NCI-H2029 (cell line): ENCODE data around the gene ACAP3.
"Not testable (repeated sequence)": the region's sequence is repeated elsewhere in the genome, so short reads cannot be mapped to it uniquely, and the experiment has no call there.

Experiments
- DNase-seq: peaks from one replicate; lab custom pipeline; 2025; lab: John Stamatoyannopoulos, UW

The ACAP3 gene

DNA sequence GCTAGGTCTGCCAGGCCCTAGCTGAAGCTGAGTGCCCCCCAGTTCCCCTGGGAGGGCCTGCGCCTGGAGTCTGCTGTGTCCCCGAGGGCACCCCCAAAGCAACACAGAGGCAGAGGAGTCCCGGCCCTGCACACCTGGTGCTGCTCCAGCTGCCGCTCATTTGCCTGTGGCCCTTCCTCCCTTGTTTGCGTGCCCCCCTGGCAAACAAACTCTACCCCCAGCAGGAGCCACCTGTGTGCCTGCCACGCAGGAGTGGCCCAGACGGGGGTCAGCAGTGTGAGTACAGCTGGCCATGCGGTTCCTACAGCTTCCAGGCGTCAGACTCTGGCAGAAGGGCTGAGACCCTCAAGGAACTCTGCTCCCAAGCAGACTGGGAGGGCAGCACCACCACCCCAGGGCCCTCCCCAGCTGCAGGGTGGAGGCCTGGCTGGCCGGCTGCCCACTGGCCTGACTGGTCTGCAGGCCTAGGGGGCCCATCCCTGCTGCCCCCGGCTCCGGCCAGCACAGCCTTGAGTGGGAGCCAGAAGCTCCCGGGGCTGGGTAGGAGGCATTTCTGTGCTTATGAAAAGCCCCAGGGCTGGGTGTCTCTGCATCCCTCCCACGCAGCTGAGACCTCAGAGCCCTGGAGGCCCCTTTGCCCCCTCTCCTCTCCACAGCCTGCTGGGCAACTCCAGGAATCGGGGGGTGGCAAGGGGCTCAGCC lies 22.8 kb upstream of the ACAP3 start:
- no peak for DNase-seq

DNA sequence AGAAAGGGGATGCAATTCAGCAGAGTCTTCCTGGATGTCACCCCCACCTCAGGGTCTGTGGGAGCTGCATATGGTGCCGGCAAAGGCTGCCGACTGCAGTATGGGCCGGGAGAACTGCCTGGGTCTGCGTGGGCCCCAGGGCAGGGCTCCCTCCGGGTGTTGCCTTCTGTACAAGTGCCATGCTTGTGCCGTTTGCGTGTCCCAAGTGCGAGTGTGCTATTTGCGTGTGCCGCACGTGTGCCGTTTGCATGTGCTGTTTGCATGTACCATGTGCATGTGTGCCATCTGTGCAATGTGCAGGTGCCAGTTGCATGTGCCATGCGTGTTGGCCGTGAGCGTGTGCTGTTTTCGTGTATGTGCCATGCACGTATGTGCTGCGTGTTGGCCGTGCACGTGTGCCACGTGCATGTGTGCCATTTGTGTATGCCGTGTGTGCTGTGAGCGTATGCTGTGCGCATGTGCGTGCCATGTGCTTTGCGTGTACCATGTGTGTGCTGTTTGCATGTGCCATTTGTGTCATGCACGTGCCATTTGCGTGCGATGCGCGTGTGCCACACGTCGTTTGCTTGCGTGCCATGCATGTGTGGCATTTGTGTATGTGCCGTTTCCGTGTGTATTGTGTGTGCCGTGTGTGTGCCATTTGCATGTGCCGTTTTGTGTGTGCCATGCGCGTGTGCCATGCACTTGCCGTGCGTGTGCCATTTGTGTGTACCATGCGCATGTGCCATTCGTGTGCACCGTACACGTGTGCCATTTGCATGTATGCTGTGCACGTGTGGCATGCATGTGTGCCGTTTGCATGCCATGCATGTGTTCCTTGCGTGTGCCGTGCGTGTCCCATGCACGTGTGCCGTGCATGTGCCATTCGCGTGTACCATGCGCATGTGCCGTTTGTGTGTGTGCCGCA lies 21.8 kb upstream of the ACAP3 start:
- no peak for DNase-seq

DNA sequence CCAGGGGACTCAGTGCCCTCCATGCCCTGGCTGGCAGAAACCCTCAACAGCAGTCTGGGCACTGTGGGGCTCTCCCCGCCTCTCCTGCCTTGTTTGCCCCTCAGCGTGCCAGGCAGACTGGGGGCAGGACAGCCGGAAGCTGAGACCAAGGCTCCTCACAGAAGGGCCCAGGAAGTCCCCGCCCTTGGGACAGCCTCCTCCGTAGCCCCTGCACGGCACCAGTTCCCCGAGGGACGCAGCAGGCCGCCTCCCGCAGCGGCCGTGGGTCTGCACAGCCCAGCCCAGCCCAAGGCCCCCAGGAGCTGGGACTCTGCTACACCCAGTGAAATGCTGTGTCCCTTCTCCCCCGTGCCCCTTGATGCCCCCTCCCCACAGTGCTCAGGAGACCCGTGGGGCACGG lies 20.5 kb upstream of the ACAP3 start:
- no peak for DNase-seq

DNA sequence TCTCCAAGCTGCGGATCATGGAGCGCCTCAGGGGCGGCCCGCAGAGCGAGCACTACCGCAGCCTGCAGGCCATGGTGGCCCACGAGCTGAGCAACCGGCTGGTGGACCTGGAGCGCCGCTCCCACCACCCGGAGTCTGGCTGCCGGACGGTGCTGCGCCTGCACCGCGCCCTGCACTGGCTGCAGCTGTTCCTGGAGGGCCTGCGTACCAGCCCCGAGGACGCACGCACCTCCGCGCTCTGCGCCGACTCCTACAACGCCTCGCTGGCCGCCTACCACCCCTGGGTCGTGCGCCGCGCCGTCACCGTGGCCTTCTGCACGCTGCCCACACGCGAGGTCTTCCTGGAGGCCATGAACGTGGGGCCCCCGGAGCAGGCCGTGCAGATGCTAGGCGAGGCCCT lies 19.6 kb upstream of the ACAP3 start:
- DNase-seq, result no peak

DNA sequence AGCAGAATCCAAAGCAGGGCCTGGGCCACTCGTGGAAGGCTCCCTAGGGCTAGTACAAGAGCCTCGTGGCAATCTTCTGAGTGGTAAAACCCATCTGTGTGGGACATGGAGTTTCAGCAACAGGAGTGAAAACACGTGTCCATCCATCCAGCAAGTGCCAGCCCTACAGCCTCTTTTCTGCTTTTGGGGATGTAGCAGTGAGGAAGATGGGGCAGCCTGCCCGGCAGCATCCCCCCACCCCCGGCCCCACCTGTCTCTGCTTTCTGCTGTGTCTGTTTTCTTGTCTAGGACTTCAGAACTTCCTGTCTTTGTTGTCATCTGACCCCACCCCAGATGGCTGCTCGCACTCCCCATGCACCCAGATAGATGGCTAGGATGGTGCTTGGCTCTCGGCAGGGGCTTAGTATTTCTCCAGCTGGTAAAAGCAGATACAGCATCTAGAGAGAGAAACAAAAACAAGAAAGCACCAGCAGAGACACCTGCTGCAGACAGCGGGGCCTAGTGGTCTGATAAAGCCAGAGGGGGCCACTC lies 18.4 kb upstream of the ACAP3 start:
- no peak for DNase-seq

DNA sequence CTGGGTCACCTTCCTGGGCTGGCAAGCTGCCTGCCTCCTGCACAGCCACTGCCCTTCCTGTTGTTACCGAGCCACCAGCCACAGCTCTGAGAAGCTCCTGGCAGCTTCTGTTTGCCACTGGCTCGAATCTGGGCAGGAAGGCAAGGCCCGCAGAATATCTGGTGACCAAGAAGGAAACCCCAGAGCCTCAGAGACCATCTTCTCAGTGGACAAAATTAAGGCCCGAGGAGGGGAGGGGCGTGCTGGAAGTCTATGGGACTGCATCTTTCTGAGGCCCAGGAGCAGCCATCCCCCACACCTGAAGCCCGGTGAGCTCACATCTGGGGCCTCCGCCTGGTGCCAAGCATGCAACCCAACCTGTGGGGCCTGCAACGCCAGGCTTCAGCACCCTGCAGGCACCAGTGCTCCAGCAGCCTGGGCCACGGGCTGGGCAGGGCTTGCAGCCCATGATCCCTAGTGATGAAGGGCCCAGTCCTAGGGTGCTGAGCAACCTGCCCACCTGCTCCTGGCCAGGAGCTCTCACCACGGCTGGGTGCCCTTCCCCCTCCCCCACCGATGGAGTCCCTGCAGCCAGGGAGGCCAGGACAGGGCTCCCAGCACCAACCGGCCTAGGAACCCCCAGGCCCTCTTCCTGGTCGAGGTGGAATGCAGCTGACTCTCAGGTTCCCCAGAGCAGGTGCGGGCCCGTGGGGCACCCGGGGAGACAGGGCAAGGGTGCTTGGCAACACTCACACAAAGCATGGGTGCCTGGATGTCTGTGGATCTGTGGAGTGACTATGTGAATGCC lies 17.8 kb upstream of the ACAP3 start:
- no peak for DNase-seq

DNA sequence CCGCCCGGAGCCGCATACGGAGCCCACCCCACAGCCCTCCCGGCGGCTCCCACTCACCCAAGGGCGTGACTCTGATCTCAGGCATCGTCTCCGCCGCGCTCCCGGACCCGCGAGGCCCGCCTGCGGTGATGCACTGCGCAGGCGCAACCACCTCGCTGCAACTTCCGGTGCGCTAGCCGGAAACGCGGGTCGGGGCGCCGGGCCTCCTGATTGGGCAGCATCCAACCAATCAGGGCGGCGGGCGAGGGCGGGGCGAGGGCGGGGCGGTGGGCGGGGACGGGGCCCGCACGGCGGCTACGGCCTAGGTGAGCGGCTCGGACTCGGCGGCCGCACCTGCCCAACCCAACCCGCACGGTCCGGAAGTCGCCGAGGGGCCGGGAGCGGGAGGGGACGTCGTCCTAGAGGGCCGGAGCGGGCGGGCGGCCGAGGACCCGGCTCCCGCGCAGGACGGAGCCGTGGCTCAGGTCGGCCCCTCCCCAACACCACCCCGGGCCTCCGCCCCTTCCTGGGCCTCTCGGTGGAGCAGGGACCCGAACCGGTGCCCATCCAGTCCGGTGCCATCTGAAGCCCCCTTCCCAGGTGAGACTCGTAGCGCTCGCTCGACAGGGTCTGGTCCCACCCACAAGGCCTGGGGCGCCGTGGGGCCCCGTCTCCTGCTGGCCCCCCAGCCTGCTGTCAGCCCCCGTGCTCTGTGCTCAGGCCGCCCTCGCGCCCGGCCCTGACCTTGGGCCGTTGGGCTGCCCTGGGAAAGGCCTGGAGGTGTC lies 17.0 kb upstream of the ACAP3 start, which contains the start of the genes CPTP and INTS11:
CPTP (plus strand) TSS at position 279 of the 764 bp plus-strand sequence. CDS start 2,109 bp downstream, outside the sequence.
INTS11 (minus strand) TSS at position 137 of the 764 bp plus-strand sequence; CDS start at position 85, 52 bp downstream.
- DNase-seq, result peak; percentile 80

DNA sequence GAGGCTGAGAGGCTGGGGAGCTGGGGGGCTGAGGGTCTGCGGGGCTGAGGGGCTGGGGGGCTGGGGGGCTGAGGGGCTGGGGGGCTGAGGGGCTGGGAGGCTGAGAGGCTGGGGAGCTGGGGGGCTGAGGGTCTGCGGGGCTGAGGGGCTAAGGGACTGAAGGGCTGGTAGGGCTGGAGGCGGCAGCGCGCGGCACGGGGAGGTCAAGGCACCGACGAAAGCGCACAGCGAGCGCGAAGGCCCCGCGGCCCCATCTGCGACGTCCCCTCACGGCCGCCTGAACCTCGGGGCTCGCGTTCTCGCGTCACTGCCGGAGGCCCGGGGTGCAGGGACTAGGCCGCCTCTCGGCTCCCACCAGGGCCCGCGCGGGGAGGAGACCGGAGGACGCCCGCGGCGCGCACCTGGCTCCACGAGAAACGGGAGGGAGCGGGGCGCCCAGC lies 16.4 kb upstream of the ACAP3 start:
- no peak for DNase-seq

DNA sequence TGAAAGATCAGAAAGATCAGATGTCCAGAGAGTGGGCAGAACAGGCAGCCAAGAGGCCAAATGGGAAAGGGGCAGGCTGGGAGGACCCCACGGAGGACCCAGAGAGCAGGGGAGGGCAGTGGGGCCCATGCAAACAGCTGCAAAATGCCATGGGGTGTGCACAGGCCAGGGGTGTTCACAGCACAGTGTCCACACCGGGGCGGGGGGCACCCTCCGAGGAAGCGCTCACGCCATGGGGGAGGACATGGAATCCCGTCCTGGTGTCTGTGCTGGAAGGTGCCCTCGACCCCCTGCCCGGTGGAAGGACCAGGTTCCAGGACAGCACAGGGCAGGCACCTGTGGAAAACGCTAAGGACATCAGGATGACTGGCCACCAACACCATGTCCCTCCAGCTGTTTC lies 15.2 kb upstream of the ACAP3 start:
- no peak for DNase-seq

DNA sequence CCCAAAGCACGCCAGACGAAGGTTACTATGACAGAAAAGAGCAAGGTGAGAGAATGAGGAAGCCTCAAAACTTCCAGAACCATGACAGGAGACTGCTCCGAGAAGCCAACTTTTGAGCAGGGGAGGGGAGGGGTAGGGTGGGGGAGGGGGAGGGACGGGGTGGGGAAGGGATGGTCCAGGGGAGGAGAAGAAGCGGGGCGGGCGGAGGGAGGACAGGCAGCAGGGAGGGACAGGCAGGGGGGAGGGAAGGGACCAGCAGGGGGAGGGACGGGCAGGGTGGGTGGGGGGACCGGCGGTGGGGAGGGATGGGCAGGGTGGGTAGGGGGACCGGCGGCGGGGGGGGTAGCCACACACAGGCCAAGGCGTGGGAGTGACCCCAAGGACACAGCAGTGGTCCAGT lies 14.7 kb upstream of the ACAP3 start:
- DNase-seq, result no peak

DNA sequence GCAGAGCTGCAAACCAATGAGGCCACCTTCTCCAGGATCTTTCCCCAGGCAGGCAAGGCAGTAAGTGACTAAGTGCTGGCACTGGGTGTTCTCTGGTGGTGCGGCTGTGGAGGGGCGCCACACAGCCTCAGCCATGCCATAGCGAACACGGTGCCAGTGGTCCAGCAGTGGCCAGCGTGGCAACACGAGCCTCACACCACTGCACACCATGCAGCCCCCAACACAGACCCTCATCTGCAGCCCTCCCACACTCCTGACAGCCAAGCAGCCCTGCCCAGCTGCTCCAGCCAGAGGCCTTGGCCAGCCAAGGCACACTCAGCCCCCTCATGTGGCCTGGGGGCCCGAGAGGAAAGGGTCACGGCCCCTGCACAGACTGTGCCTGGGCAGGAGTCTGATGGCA lies 13.7 kb upstream of the ACAP3 start:
- DNase-seq, result no peak

DNA sequence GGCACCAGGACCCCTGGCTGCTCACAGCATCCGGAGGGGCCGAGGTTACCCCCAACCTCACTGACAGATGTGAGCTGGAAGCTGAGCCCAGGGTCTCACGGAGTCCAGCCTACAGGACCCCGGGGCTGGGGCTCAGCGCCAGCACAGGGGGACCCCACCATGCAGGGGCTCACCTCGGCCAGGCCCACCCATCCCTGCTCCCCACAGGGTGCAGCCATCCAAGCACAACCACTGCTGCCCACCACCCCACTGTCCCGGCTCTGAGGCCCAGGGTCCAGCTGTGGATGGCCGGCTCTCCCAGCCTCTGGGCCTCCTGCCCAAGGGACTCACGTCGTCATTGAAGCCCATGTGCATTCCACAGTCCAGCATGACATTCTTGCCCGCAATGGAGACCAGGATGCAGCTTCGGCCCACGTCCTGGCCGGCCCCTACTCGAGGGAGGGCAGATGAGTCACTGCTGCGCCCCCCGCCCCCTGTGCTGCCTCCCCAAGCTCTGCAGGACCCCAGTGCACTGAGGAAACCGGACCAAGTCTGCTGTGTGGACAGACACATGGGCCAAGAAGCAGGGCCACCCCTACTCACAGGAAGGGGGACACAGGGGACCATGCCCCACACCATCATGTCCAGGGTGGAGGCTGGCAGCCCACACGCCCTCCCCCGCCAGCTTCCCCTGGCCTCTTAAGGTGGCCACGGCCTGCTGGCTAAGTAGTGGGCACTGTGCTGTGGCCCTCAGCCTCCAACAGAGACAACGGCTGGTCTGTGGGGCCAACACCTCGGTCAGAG lies 13.1 kb upstream of the ACAP3 start:
- no peak for DNase-seq

DNA sequence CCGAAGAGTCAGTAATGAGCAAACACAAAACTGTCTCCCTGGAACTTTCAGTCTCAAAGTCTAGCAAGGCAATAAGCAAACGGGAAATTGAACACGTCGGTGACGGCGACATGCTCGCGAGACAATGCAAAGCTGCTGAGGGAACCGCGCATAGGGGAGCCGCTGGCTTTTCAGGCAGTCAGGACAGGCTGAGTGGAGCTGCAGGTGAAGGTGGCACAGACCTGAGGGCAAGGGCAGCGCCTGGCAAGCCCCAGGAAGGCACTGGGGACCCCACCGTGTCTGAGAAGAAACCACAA lies 11.9 kb upstream of the ACAP3 start:
- DNase-seq, result no peak

DNA sequence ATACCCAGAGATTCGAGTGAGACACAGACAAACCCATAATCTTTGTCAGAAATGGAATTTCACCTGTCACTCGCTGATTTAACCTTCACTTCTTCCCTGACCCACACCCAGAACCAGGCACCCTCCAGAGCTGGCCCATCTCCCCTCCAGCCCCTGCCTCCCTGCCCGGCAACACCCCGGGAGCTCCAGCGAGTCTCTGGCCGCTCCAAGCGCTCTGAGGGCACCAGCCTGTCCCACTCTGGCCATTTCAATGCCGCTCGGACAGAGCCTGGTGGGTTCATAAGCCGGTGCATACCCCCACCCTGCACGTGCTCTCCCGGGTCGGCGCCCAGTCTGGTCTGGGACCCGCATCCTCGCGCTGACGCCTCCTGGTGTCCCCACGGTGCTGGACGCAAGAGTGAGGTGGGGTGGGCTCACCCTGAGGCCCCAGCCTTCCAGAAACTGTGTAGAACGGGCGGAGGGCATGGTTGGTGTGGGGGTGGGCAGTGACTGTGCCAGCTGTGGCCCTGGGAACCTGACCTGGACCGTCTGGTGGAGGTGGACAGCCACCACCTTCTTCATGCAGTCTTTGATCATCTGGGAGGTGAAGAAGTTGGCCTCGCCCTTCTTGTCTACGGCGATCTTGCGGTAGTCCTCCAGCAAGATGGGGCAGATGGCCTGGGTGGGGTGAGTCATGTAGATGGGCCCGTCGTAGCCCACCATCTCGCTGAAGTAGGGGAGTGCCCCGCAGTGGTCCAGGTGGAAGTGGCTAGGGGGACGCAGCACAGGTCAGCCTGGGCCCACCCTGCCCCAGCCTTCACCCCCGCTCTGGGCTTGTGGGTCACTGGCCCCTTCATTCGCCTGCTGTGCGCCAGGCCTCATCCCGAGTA lies 11.3 kb upstream of the ACAP3 start:
- DNase-seq, result no peak

DNA sequence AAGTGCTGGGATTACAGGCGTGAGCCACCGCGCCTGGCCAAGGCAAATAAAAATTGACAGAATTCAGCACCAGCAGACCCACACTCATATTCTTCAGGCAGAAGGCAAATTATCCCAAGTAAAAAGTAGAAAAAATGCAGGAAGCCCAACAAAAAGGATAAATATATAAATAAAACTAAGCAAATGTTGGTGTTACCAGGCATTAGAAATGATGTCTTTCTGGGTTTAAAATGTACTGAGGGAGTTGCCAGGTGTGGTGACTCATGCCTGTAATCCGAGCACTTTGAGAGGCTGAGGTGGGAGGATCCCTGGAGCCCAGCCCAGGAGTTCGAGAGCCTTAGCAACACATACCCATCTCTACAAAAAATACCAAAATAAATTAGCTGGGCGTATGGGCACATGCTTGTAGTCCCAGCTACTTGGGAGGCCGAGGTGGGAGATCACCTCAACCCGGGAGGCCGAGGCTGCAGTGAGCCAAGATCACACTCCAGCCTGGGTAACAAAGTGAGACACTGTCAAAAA lies 10.5 kb upstream of the ACAP3 start:
- peak; percentile 89 for DNase-seq

DNA sequence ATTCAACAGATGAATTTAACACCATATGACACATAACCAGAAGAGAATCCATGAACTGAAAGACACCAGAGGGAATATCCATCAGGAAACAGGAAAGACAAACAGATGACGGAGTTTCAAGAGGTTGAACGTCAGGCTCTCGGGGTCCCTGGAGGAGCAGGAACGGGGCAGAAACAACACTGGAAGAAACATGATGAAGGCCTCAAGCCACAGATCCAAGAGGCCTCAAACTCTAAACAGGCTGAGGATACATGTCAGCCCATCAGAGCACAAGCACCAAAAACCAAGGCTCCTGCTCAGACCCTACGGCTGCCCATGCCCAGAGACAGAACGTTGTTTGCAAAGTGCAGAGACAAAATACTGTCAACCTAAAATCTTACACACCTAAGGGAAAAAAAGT lies 9.7 kb upstream of the ACAP3 start:
- DNase-seq, result no peak

DNA sequence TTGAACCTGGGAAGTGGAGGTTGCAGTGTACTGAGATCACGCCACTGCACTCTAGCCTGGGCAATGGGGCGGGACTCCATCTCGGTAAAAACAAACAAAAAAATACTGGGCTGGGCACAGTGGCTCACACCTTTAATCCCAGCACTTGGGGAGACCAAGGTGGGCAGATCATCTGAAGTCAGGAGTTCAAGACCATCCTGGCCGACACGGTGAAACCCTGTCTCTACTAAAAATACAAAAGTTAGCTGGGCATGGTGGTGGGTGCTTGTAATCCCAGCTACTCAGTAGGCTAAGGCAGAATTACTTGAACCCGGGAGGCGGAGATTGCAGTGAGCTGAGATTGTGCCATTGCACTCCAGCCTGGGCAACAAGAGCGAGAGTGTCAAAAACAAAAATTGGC lies 8.5 kb upstream of the ACAP3 start:
- not testable (repeated sequence) for DNase-seq

DNA sequence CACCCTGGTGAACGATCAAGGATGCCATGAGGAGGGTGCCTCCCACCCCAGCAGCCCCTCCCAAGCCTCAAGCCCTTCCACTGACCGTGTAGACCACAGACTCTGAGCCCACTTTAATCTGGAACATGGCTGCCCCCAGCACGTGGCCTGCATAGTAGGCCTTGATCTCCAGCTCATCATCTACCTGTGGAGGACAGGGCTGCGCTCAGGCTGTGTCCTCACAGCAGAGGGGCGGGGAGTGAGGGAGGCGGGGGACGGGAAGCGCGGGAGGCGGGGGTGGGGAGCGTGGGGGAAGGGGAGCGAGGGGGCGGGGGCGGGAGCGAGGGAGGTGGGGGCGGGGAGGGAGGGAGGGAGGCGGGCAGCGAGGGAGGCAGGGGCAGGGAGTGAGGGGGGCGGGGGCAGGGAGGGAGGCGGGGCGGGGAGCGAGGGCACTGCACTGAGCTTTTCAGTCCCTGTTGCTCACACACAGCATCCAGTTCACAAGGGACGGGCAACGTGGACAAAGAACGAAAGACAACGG lies 7.8 kb upstream of the ACAP3 start:
- no peak for DNase-seq

DNA sequence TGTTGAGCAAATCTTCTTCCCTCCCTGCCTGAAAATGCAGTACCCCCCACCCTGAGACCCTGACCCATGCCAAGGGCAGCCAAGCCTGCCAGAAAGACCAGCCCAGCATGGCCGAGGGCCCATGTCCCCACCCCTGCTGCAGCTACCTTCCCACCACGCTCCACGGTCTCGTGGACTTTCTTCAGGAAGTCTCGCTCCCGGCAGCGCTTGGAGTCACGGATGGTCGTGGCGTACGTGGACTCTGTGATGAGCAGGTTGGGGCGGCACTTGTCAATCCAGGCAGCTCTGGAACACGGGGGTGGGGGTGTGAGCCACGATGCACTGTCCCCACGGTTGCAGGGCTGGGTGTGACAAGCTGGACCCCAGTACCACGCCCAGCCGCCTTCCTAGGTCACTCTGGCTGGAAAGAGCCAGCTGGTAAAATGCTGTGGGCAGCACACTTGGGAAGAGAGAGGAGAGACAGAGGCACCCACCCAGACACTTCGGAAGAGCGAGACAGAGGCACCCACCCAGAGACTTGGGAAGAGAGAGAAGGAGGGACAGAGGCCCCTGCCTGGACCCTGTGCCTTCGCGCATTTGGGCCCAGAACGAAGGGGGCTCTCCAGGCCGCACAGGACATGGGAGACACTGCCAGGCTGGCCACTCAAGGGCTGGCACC lies 7.1 kb upstream of the ACAP3 start:
- DNase-seq, result no peak
